Large intestine (tissue), 3 donors: ENCODE measurements around the gene MACROD1. TPM values are rescaled to one million over a fixed set of nuclear protein-coding genes. Genes with fewer than 3 reads are reported as not detected.

Experiments
- DNase-seq, 2 donors: peaks; one replicate each; pipeline versions ENCODE4 v3.0.0 to v3.0.0-alpha.2; 2013
- H3K27ac ChIP-seq: one replicate; pipeline ENCODE4 v1.5.1; 2013; ENCODE audit warnings: low read length
- H3K27me3 ChIP-seq: 2 replicates; pipeline ENCODE4 v1.6.1; 2013; ENCODE audit warnings: low read length; ENCODE audit not compliant: control insufficient read depth, insufficient read depth
- H3K36me3 ChIP-seq: 2 replicates; pipeline ENCODE4 v1.6.1; 2013; ENCODE audit warnings: low read length; ENCODE audit not compliant: control insufficient read depth, insufficient read depth
- H3K4me1 ChIP-seq: one replicate; pipeline ENCODE4 v1.6.1; 2013; ENCODE audit warnings: low read length; ENCODE audit not compliant: control insufficient read depth, insufficient read depth
- H3K4me3 ChIP-seq: one replicate; pipeline ENCODE4 v1.5.1; 2013; ENCODE audit warnings: low read length
- H3K9me3 ChIP-seq: one replicate; pipeline ENCODE4 v1.6.1; 2013; ENCODE audit warnings: mild to moderate bottlenecking, low read depth, low read length, moderate library complexity; ENCODE audit not compliant: control insufficient read depth
- WGBS: methylation state at CpG from one replicate; pipeline ENCODE4 v1.1.5; 2013; ENCODE audit warnings: low lambda C conversion rate; ENCODE audit not compliant: insufficient coverage; 5-methylcytosine and 5-hydroxymethylcytosine counted together
- polyA plus RNA-seq: library from polyadenylated mRNA; unstranded; fragments of 120-200 nt; gene quantifications from one replicate; pipeline ENCODE4 v1.2.1, GENCODE V29; 2013

MACROD1 gene
- polyA plus RNA-seq, 1 donor, result 18.2 TPM

DNA sequence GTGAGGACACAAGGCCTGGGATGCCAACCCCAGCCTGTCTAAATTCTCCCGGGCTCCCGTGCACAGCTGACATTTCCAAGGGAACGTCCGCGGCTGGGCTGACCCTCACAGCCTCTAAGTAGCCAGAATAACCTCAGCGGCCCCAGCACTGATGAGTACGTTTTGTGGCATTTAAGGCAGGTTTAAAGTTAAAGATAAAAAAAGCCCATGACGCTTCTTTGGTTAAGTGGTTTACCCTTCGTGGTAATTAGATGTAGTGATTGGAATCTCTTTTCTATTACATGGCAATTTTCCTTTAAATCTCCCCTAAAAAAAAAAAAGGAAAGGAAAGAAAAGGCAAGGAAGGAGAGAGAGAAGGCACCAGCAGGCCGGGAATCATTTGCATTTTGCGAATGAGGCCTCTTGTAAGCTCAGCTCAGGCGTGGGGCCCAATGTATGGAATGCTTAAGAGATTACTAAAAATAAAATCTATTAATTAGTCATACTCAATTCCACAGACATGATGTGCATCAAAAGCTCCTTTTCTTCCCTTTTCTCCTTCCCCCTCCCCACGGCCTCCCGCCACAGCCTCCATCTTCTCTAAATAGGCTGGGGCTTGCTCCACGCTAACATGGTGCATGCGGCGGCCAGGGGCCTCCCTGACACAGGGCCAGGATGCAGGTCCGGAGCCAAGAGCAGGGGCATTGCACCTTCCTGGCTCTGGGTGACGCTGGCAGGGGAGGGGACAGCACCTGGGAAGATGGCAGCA, 44.1 kb downstream of the MACROD1 start:
- no peak overlapping the region for H3K27ac ChIP-seq

DNA sequence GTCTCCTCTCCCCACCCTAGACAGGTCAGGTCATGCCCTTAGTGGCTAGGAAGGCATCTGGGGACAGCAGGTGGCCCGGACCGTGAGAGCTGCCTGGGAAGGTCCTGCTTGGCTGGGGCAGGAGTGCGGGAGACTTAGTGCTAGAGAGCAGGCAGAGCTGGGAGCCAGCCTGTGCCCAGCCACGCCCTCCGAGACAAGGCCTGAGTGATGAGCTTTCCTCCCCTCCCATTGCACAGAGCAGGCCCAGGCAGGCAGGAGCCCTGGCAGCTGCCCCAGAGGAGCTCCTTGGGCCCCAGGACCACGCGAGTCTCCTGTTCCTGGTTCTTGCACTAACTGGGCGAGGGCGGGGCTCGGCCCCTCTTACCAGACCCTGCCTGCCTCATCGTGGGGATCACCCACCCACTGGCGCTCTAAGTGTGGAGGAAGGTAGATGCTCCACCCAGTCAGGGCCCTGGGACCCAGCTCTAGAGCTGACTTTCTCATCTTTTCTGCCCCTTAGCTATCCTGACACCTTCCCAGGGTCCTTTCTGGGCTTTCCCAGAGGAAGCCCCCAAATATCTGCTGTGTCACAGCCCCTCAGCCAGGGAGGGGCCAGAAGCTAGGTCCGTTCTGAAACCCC, 44.9 kb downstream of the MACROD1 start:
- Histone ChIP-seq H3K36me3 (no peaks in the 10 kb centered on the region), H3K27me3 (no peaks in the 10 kb centered on the region), H3K4me3 (no peak overlapping the region), H3K4me1 (no peaks in the 10 kb centered on the region), H3K9me3 (peaks cover 15% of the 10 kb centered on the region), H3K27ac (no peak overlapping the region)
- no peak for DNase-seq
- WGBS, result no CpG with 5 or more reads among the region's 13 CpGs

More for the DNA sequence above, 44.1 kb downstream of the MACROD1 start:
- Histone ChIP-seq H3K9me3 (peaks cover 7% of the 10 kb centered on the region), H3K4me3 (no peak overlapping the region), H3K36me3 (no peaks in the 10 kb centered on the region), H3K27me3 (no peaks in the 10 kb centered on the region), H3K4me1 (no peaks in the 10 kb centered on the region)
- WGBS, result 82% methylated on average over 4 of the region's 19 CpGs
- DNase-seq, result no peak

DNA sequence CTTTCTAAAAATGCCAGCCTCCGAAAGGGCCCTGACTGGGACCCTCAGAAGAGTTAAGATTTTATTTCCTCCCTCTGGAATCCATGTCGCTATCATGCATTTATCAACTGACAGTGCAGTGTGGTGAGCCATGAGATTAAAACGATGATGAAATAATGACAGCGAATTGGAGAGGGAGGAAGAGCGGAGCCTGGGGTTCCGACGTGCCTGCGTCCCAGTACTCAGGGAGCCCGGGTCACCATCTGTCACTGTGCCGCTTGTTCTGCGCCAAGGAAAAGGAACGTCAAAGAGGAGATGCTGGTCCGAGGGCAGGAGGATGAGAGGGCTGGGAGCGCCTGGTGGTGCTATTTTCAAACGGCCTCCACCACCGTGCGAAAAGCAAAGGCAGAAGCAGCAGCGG, 46.2 kb downstream of the MACROD1 start:
- no CpG with 5 or more reads among the region's 18 CpGs for WGBS
- Histone ChIP-seq H3K9me3 (peaks cover 16% of the 10 kb centered on the region), H3K36me3 (no peaks in the 10 kb centered on the region), H3K4me1 (peaks cover 7% of the 10 kb centered on the region), H3K27ac (no peak overlapping the region), H3K27me3 (no peaks in the 10 kb centered on the region), H3K4me3 (no peak overlapping the region)
- DNase-seq, result no peak

DNA sequence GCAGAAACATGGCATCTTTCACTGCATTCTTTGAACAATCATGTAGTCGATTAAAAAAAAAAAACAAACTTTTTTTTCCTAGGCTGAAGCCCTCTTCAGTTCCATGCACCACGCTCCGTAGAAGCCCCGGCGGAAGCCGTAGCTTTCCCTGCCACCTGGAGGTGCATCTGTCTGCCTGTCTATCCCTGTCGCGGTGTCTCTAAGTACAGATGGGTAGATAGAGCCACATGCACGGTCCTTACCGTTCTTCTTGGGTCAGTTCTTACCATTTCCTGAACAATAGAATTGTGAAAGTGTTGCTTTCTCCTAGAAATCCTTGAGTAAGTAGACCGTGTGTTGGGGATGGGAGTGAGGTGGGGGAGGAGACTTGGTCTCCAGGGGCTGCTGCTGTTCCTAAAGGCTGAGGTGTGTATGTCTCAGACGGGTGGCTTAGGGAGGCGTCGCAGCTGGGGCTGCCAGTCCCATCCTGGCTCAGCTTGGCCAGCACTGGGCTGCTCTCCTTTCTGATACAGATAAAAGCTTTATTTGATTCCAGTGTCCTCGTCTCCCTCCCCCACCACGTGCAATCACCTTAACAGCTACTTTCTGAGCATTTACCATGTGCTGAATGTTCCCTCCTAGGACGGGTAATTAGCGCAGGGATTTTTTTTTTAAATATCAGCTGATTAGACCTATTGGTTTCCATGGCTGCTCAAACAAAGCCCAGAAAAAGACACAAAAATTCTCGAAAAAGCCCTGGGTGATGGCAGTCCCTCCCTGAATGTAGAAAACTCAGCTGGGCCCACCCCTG, 46.8 kb downstream of the MACROD1 start:
- DNase-seq, result no peak
- Histone ChIP-seq H3K9me3 (peaks cover 16% of the 10 kb centered on the region), H3K27me3 (no peaks in the 10 kb centered on the region), H3K4me3 (no peak overlapping the region), H3K36me3 (no peaks in the 10 kb centered on the region), H3K4me1 (peaks cover 7% of the 10 kb centered on the region), H3K27ac (no peak overlapping the region)
- WGBS, result no CpG with 5 or more reads among the region's 19 CpGs

DNA sequence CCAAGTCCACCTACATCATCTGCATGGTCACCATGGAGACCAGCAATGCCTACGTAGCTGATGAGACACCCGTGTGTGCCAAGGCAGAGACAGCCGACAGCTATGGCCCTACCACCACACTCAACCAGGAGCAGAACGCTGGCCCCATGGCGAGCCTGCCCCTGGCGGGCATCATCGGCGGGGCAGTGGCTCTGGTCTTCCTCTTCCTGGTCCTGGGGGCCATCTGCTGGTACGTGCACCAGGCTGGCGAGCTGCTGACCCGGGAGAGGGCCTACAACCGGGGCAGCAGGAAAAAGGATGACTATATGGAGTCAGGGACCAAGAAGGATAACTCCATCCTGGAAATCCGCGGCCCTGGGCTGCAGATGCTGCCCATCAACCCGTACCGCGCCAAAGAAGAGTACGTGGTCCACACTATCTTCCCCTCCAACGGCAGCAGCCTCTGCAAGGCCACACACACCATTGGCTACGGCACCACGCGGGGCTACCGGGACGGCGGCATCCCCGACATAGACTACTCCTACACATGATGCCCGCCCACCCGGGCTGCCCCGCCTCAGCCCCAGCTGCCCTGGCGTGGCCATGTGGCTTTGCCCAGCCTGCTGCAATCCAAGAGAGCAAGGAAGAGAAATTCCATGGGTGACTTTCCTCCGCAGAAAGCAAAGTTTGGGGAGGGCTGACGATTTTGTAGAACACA, 48.0 kb downstream of the MACROD1 start:
- Histone ChIP-seq H3K36me3 (no peaks in the 10 kb centered on the region), H3K27ac (no peak overlapping the region), H3K4me1 (peaks cover 7% of the 10 kb centered on the region), H3K9me3 (peaks cover 16% of the 10 kb centered on the region), H3K27me3 (no peaks in the 10 kb centered on the region), H3K4me3 (no peak overlapping the region)
- no CpG with 5 or more reads among the region's 32 CpGs for WGBS
- DNase-seq, result no peak

DNA sequence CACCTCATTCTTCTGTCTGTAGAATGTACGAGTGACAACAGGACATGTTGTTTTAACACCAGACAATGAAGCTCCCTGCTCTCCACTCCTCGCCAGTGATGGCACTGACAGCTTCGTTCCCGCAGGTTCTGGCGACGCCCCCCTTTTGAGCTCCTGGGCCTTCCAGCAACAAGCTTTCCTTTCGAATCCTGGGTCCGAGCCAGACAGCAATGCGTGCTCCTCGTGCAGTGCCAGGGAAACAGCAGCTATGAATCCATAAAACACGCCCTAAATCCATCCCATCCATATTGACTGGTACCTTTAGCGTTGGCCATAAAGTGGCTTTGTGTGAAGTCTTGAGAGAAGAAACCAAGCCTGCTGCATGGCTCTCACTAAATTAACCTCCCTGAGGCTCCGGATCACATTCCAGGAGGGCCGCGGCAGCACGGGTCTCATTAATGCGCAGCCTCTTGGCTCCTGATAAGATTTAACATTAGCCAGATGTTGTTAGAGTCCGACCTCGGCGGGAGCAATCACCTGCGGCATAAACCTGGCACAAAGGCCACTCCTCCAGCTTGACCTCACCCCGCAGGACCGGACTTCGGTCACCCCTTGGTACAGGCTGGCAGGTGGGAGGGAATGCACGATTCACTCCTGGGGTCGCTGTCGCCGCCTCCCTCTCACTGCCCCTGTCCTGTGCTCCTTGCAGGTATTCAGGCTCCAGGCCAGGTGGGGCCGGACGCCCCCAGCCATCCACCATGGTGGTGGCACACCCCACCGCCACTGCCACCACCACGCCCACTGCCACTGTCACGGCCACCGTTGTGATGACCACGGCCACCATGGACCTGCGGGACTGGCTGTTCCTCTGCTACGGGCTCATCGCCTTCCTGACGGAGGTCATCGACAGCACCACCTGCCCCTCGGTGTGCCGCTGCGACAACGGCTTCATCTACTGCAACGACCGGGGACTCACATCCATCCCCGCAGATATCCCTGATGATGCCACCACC, 50.1 kb downstream of the MACROD1 start:
- H3K9me3 ChIP-seq, result peaks cover 16% of the 10 kb centered on the region
- 87% methylated on average over 3 of the region's 47 CpGs for WGBS
- no peak overlapping the region for H3K27ac ChIP-seq
- no peaks in the 10 kb centered on the region for H3K27me3 ChIP-seq
- peaks cover 7% of the 10 kb centered on the region for H3K4me1 ChIP-seq
- H3K36me3 ChIP-seq, result no peaks in the 10 kb centered on the region
- no peak overlapping the region for H3K4me3 ChIP-seq
- DNase-seq, result peak in 1 of 2 donors; percentile 51

DNA sequence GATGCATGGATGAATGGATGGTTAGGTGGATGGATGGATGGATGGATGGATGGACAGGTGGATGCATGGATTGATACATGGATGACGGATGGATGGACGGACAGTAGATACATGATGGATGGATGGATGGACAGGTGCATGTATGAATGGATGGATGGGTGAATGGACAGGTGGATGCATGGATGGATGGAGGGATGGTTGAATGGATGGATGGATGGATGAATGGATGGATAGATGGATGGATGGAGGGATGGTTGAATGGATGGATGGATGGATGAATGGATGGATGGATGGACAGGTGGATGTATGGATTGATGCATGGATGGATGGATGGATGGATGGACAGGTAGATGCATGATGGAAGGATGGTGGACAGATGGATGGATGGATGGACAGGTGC, 51.7 kb downstream of the MACROD1 start:
- DNase-seq, result no peak
- Histone ChIP-seq H3K9me3 (peaks cover 16% of the 10 kb centered on the region), H3K27me3 (no peaks in the 10 kb centered on the region), H3K27ac (no peak overlapping the region), H3K36me3 (no peaks in the 10 kb centered on the region), H3K4me3 (no peak overlapping the region), H3K4me1 (peaks cover 7% of the 10 kb centered on the region)
- 100% methylated on average over 2 of the region's 2 CpGs for WGBS

DNA sequence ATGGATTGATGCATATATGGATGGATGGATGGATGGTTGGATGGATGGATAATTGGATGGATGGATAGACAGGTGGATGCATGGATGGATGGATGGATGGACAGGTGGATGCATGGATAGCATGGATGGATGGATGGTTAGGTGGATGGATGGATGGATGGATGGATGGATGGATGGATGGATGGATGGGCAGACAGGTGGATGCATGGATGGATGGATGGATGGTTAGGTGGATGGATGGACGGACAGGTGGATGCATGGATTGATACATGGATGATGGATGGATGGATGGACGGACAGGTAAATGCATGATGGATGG, 52.5 kb downstream of the MACROD1 start:
- 100% methylated on average over 1 of the region's 2 CpGs for WGBS
- Histone ChIP-seq H3K27ac (no peak overlapping the region), H3K4me3 (no peak overlapping the region), H3K36me3 (no peaks in the 10 kb centered on the region), H3K4me1 (peaks cover 7% of the 10 kb centered on the region), H3K9me3 (peaks cover 16% of the 10 kb centered on the region), H3K27me3 (no peaks in the 10 kb centered on the region)
- DNase-seq, result no peak

DNA sequence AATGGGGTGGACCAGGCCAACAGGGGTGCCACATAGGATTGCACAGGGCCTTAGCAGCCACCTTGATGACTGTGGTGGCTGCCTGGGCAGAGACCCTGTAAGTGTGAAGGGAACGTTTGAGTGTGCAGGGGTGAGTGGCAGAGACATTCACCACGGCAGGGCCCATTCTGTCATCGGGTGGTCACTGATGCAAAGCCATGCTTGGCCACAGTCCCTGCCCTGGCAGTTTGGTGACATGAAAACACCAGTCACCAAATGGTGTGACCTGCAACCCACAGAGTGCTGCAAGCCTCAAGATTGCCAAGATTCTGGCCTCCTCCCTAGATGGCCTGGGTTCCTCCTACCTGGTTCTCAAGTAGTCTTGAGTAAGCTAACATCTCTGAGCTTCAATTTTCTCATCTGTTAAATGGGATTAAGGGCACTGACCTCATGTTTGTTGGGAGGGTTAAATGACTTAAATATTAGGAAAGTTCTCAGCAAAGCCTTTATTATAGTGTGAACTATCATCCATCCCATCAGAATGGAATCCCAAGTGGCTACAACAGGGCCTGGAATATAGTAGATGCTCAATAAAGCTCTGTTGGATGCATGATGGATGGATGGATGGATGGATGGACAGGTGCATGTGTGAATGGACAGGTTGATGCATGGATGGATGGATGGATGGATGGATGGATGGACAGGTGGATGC, 53.0 kb downstream of the MACROD1 start:
- no peak overlapping the region for H3K4me3 ChIP-seq
- peaks cover 16% of the 10 kb centered on the region for H3K9me3 ChIP-seq
- DNase-seq, result no peak
- no CpG with 5 or more reads among the region's 3 CpGs for WGBS
- no peak overlapping the region for H3K27ac ChIP-seq
- H3K27me3 ChIP-seq, result no peaks in the 10 kb centered on the region
- H3K36me3 ChIP-seq, result no peaks in the 10 kb centered on the region
- peaks cover 7% of the 10 kb centered on the region for H3K4me1 ChIP-seq
